Fibroblast of mammary gland (primary cell): ENCODE data around the gene ZNF576.
"Not testable (repeated sequence)": the region's sequence is repeated elsewhere in the genome, so short reads cannot be mapped to it uniquely, and the experiment has no call there.

Source experiments
- DNase-seq: peaks from one replicate; pipeline ENCODE4 v3.0.0-alpha.2; 2010; ENCODE audit warnings: low read depth
- H3K4me3 ChIP-seq: 2 replicates; pipeline ENCODE4 v1.5.1; 2011; ENCODE audit warnings: low read depth, mild to moderate bottlenecking, low read length, moderate library complexity; ENCODE audit not compliant: control insufficient read depth
- TF ChIP-seq, protein P1 (sequence below): conservative IDR thresholded peaks from 2 replicates; pipeline ENCODE4 v1.5.1; 2011; ENCODE audit warnings: low read depth, low read length, inconsistent platforms; ENCODE audit not compliant: control insufficient read depth, insufficient read depth

The ZNF576 gene, protein sequence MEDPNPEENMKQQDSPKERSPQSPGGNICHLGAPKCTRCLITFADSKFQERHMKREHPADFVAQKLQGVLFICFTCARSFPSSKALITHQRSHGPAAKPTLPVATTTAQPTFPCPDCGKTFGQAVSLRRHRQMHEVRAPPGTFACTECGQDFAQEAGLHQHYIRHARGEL

DNA sequence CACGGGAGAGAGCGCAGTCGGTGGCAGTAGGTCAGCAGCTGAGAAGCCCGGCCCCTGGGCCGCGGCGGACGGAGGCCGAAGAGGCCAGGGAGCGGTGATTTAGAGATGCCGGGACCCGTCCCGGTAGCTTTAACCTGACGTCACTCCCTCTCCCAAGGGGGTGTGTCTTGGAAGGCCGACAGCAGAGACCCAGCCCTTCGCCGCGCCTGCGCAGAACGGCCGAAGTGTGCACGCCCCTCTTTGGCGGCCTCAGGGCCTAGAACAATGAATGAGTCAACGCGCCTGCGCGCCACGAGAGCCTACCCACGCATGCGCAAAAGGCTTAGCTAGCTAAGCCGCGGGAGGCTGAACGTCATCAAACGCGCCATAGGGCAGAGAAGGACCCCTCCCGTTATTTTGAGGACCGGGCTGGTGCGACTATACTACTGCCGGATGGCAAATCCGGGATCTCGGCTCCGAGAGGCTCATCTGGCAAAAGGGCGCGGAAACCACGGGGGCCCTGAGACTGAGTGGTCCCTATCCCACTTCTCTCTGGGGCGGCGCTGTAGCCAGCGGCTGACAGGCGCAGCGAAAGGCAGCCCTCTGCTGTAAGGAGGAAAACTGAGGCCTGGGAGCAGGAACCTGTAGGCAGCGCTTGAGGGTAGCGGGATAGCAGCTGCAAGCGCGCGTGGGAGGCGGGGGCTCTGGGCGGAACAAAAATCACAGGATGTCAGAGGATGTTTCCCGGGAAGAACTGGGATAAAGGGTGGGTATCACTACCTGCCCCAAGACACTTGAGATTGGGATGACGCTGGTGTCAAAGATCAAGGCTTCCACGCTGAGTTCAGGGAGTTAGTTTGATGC is at the start of gene ZNF576, which contains the start of gene IRGQ:
Gene ZNF576 (plus strand): TSS at position 597 of the 843 bp plus-strand sequence. CDS start 514 bp downstream, outside the sequence.
Gene IRGQ (minus strand): TSS at position 136 of the 843 bp plus-strand sequence. CDS start 796 bp downstream, outside the sequence.
- TF ChIP-seq, protein P1, sequence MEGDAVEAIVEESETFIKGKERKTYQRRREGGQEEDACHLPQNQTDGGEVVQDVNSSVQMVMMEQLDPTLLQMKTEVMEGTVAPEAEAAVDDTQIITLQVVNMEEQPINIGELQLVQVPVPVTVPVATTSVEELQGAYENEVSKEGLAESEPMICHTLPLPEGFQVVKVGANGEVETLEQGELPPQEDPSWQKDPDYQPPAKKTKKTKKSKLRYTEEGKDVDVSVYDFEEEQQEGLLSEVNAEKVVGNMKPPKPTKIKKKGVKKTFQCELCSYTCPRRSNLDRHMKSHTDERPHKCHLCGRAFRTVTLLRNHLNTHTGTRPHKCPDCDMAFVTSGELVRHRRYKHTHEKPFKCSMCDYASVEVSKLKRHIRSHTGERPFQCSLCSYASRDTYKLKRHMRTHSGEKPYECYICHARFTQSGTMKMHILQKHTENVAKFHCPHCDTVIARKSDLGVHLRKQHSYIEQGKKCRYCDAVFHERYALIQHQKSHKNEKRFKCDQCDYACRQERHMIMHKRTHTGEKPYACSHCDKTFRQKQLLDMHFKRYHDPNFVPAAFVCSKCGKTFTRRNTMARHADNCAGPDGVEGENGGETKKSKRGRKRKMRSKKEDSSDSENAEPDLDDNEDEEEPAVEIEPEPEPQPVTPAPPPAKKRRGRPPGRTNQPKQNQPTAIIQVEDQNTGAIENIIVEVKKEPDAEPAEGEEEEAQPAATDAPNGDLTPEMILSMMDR = no peak
- H3K4me3 ChIP-seq = peak within 1 kb of the TSS; percentile 86
- peak; percentile 99 for DNase-seq

DNA sequence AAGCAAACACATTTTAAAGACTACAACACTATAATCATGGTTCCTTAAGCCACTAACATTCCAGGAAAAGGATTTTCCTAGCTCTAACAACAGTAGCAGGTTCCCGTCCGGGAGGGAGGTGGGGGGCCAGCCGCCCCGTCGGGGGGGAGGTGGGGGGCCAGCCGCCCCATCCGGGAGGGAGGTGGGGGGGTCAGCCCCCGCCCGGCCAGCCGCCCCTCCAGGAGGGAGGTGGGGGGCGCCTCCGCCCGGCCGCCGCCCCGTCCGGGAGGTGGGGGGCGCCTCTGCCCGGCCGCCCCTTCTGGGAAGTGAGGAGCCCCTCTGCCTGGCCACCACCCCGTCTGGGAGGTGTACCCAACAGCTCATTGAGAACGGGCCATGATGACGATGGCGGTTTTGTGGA is 48.5 kb upstream of the ZNF576 start:
- H3K4me3 ChIP-seq, DNase-seq: not testable (repeated sequence)

DNA sequence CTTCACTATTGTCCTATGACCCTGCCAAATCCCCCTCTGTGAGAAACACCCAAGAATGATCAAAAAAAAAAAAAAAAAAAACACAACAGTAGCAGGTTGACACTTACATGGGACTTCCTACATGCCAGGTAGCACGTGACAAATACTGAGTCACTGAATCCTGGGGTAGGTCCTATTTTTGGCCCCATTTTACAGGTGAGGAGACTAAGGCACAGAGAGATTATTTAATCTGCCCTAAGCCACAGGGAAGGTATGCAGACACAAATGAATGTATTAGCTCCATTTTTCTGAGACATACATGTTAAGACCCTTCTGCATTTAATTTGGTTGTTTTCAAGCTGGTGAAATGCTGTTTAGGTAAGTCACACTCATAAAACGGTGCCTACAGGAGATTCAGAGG is 47.7 kb upstream of the ZNF576 start:
- no peak overlapping the region for H3K4me3 ChIP-seq
- no peak for DNase-seq
- TF ChIP-seq, protein P1 = no peak

DNA sequence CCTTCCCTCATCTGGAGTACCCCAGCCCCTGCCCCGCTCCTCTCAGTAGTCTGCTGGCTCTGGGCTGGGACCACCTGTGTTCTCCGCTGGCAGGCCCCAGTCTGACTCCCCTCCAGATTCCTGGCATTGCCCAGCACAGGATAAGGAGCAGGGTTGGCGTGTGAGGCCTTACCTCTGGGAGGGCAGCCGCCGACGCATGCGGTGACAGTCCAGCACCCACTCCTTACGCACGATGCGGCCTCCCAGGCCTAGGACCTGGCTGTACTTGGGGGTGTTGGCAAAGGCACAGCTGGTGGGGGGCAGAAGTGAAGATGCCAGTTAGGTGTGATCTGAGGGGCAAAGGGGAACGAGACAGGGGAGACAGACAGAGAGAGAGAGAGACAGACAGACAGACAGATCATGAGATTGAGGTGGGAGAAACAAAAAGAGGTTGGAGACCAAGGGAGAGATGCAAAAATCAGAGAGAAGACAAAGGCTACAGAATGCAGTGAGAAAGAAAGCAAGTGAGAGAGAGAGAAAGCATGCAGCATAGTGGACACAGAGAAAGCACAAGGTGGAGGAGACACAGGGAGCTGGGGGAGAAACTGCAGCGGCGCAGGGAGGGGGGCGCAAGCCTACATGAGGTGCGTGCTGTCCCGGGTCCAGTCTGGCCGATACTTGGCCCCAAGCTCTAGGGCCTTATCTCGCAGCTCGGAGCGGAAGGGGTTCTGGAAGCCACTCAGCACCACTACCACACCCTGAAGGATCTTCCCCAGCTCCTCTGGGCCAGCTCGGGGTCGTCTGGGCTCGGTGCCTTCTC is 44.8 kb upstream of the ZNF576 start:
- H3K4me3 ChIP-seq = no peak overlapping the region
- DNase-seq = no peak
- TF ChIP-seq, protein P1 = no peak

DNA sequence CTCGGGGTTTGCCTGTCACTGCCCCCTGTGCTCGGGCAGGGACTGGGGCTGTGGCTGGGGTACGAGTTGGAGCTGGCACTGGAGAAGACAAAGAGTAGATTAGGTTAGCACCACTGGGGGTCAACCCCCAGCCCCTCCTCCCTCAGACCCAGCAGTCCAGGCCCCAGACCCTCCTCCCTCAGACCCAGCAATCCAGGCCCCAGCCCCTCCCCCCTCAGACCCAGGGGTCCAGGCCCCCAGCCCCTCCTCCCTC is 44.3 kb upstream of the ZNF576 start:
- TF ChIP-seq, protein P1 = no peak
- no peak for DNase-seq
- H3K4me3 ChIP-seq = no peak overlapping the region

DNA sequence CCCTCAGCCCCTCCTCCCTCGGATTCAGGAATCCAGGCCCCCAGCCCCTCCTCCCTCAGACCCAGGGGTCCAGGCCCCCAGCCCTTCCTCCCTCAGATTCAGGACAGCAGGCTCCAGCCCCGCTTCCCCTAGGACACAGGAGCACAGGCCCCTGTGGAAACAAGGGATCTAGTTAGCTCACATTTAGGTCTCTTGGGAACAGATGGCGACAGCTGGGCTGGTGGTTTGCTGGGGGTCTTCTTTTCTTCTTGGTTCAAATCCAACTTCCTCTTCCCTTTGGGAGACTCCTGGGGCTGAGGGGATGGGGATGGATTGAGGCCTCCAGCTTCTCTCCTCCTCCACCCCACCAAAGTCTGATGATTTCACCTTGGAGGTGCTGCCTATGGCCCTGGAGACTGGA is 43.8 kb upstream of the ZNF576 start:
- no peak for DNase-seq
- TF ChIP-seq, protein P1 = no peak
- H3K4me3 ChIP-seq = no peak overlapping the region

DNA sequence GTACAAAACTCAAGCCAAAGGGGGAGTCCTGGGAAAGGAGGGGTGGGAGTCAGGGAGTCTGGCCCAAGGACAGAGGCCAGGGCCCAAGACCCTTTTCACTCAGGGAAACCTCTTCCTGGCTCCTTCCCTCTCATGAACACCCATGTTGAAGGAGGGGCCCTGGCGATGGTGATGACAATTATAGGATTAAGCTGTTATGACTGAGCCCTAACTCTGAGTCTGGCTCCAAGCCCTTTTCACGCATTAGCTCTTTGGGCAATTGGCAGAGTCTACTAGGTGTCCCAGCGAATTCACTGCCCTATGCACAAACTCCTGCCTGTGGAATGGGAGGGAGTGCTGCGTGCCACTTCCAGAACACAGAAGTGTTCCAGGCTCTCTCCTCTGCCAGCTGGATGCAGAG is 42.7 kb upstream of the ZNF576 start:
- no peak for DNase-seq
- no peak overlapping the region for H3K4me3 ChIP-seq
- TF ChIP-seq, protein P1 = no peak
